ENCODE measurements around the gene PEX14. TPM values are rescaled to one million over a fixed set of nuclear protein-coding genes. Genes with fewer than 3 reads are reported as not detected.

Gene PEX14
- total RNA-seq, 1 donor from 2014 or later = 28.0 TPM

GRCh38 chr1:10623686-10624145 is 149.0 kb downstream of the PEX14 start:
- no peaks in the 10 kb centered on the region for H3K4me1 Mint-ChIP-seq
- no peak for DNase-seq (ENCODE audit: low read depth, low spot score)
- H3K9me3 Mint-ChIP-seq = no peaks in the 10 kb centered on the region
- H3K36me3 Mint-ChIP-seq (ENCODE audit: low read depth) = no peaks in the 10 kb centered on the region
- no peaks in the 10 kb centered on the region for H3K27me3 Mint-ChIP-seq (ENCODE audit: low read depth)
- no peak overlapping the region for H3K27ac Mint-ChIP-seq (ENCODE audit: unreplicated experiment)
- no peak for TF ChIP-seq CTCF (conservative IDR thresholded peaks at IDR 0.05)
- no peak overlapping the region for H3K4me3 Mint-ChIP-seq

GRCh38 chr1:10624256-10625050 is 149.7 kb downstream of the PEX14 start:
- H3K4me1 Mint-ChIP-seq = no peaks in the 10 kb centered on the region
- H3K36me3 Mint-ChIP-seq (ENCODE audit: low read depth) = no peaks in the 10 kb centered on the region
- no peaks in the 10 kb centered on the region for H3K27me3 Mint-ChIP-seq (ENCODE audit: low read depth)
- TF ChIP-seq CTCF (conservative IDR thresholded peaks at IDR 0.05) = no peak
- H3K4me3 Mint-ChIP-seq = no peak overlapping the region
- DNase-seq (ENCODE audit: low read depth, low spot score) = no peak
- H3K9me3 Mint-ChIP-seq = no peaks in the 10 kb centered on the region
- H3K27ac Mint-ChIP-seq (ENCODE audit: unreplicated experiment) = no peak overlapping the region

GRCh38 chr1:10625076-10625475 is 150.3 kb downstream of the PEX14 start:
- no peaks in the 10 kb centered on the region for H3K36me3 Mint-ChIP-seq (ENCODE audit: low read depth)
- H3K9me3 Mint-ChIP-seq = no peaks in the 10 kb centered on the region
- no peak for TF ChIP-seq CTCF (conservative IDR thresholded peaks at IDR 0.05)
- no peaks in the 10 kb centered on the region for H3K27me3 Mint-ChIP-seq (ENCODE audit: low read depth)
- no peak overlapping the region for H3K4me3 Mint-ChIP-seq
- H3K4me1 Mint-ChIP-seq = no peaks in the 10 kb centered on the region
- no peak for DNase-seq (ENCODE audit: low read depth, low spot score)
- H3K27ac Mint-ChIP-seq (ENCODE audit: unreplicated experiment) = no peak overlapping the region

GRCh38 chr1:10625554-10625953 is 150.8 kb downstream of the PEX14 start:
- no peak for TF ChIP-seq CTCF (conservative IDR thresholded peaks at IDR 0.05)
- Mint-ChIP-seq H3K27ac (ENCODE audit: unreplicated experiment) (no peak overlapping the region), H3K9me3 (no peaks in the 10 kb centered on the region), H3K36me3 (ENCODE audit: low read depth) (no peaks in the 10 kb centered on the region), H3K4me3 (no peak overlapping the region), H3K27me3 (ENCODE audit: low read depth) (no peaks in the 10 kb centered on the region), H3K4me1 (no peaks in the 10 kb centered on the region)
- no peak for DNase-seq (ENCODE audit: low read depth, low spot score)

GRCh38 chr1:10626131-10626731 is 151.5 kb downstream of the PEX14 start:
- Mint-ChIP-seq H3K27ac (ENCODE audit: unreplicated experiment) (no peak overlapping the region), H3K4me1 (no peaks in the 10 kb centered on the region), H3K27me3 (ENCODE audit: low read depth) (no peaks in the 10 kb centered on the region), H3K9me3 (no peaks in the 10 kb centered on the region), H3K4me3 (no peak overlapping the region), H3K36me3 (ENCODE audit: low read depth) (no peaks in the 10 kb centered on the region)
- no peak for DNase-seq (ENCODE audit: low read depth, low spot score)
- TF ChIP-seq CTCF (conservative IDR thresholded peaks at IDR 0.05) = no peak

Measured in neural crest cell (in vitro differentiated cells).